Fibroblast of skin of abdomen (primary cell): ENCODE results near the gene GLI3.
A peak's percentile ranks its signal among the peaks of the same experiment; 100 is the strongest.

Source experiments
- DNase-seq: peaks from one replicate; pipeline ENCODE4 v3.0.0-alpha.2; 2013

Gene GLI3

GRCh38 chr7:42102301-42102700 lies 134.7 kb downstream of the GLI3 start:
- DNase-seq, result no peak

GRCh38 chr7:42100156-42100508 lies 136.9 kb downstream of the GLI3 start:
- peak; percentile 36 for DNase-seq

GRCh38 chr7:42099470-42100155 lies 137.4 kb downstream of the GLI3 start:
- no peak for DNase-seq

GRCh38 chr7:42099066-42099465 lies 137.9 kb downstream of the GLI3 start:
- peak; percentile 38 for DNase-seq

- DNase-seq, result peak; percentile 84
Measured at GRCh38 chr7:42097752-42098151, 139.3 kb downstream of the GLI3 start.

- DNase-seq, result peak; percentile 76
Measured at GRCh38 chr7:42096681-42097561, 140.1 kb downstream of the GLI3 start.

GRCh38 chr7:42096268-42096667 lies 140.7 kb downstream of the GLI3 start:
- no peak for DNase-seq

- no peak for DNase-seq
Measured at GRCh38 chr7:42095791-42096190, 141.2 kb downstream of the GLI3 start.

- peak; percentile 66 for DNase-seq
Measured at GRCh38 chr7:42093349-42093905, 143.6 kb downstream of the GLI3 start.

GRCh38 chr7:42091461-42092291 lies 145.3 kb downstream of the GLI3 start:
- no peak for DNase-seq

GRCh38 chr7:42090806-42091205 lies 146.2 kb downstream of the GLI3 start:
- no peak for DNase-seq

GRCh38 chr7:42090056-42090455 lies 147.0 kb downstream of the GLI3 start:
- no peak for DNase-seq

- DNase-seq, result no peak
Measured at GRCh38 chr7:42087616-42088015, 149.4 kb downstream of the GLI3 start.

GRCh38 chr7:42085531-42085930 lies 151.5 kb downstream of the GLI3 start:
- DNase-seq, result no peak

- DNase-seq, result no peak
Measured at GRCh38 chr7:42084263-42084662, 152.7 kb downstream of the GLI3 start.

- DNase-seq, result no peak
Measured at GRCh38 chr7:42083284-42083683, 153.7 kb downstream of the GLI3 start.

- peak; percentile 90 for DNase-seq
Measured at GRCh38 chr7:42082144-42082543, 154.9 kb downstream of the GLI3 start.

- DNase-seq, result no peak
Measured at GRCh38 chr7:42081671-42082070, 155.3 kb downstream of the GLI3 start.

GRCh38 chr7:42080841-42081586 lies 156.0 kb downstream of the GLI3 start:
- peak; percentile 80 for DNase-seq

- no peak for DNase-seq
Measured at GRCh38 chr7:42077271-42078135, 159.5 kb downstream of the GLI3 start.

- no peak for DNase-seq
Measured at GRCh38 chr7:42076870-42077269, 160.1 kb downstream of the GLI3 start.
